Measurements from ENCODE around the gene BTG4.

BTG4 gene

GRCh38 chr11:111512296-111513239 is at the start of gene BTG4:
BTG4 (minus strand) TSS chr11:111512386; CDS start chr11:111498776, 13,610 bp downstream.
- FAIRE-seq = no peak
- no peak for DNase-seq (ENCODE audit: insufficient read length, low spot score)

GRCh38 chr11:111561791-111562325 is 49.7 kb upstream of the BTG4 start:
- FAIRE-seq (no peak), DNase-seq (ENCODE audit: insufficient read length, low spot score) (no peak)

- DNase-seq (ENCODE audit: insufficient read length, low spot score) (no peak), FAIRE-seq (no peak)
Measured at GRCh38 chr11:111561306-111561705, 49.1 kb upstream of the BTG4 start.

GRCh38 chr11:111560800-111561199 is 48.6 kb upstream of the BTG4 start:
- FAIRE-seq (no peak), DNase-seq (ENCODE audit: insufficient read length, low spot score) (no peak)

- no peak for DNase-seq (ENCODE audit: insufficient read length, low spot score)
- FAIRE-seq = no peak
Measured at GRCh38 chr11:111559800-111560464, 47.7 kb upstream of the BTG4 start.

- FAIRE-seq = no peak
- no peak for DNase-seq (ENCODE audit: insufficient read length, low spot score)
Measured at GRCh38 chr11:111557425-111558111, 45.4 kb upstream of the BTG4 start.

GRCh38 chr11:111555255-111555654 is 43.1 kb upstream of the BTG4 start:
- FAIRE-seq (no peak), DNase-seq (ENCODE audit: insufficient read length, low spot score) (no peak)

- FAIRE-seq (no peak), DNase-seq (ENCODE audit: insufficient read length, low spot score) (no peak)
Measured at GRCh38 chr11:111554532-111554931, 42.3 kb upstream of the BTG4 start.

- FAIRE-seq = no peak
- DNase-seq (ENCODE audit: insufficient read length, low spot score) = no peak
Measured at GRCh38 chr11:111550258-111550657, 38.1 kb upstream of the BTG4 start.

- no peak for FAIRE-seq
- DNase-seq (ENCODE audit: insufficient read length, low spot score) = no peak
Measured at GRCh38 chr11:111549869-111550203, 37.6 kb upstream of the BTG4 start.

GRCh38 chr11:111549196-111549868 is 37.1 kb upstream of the BTG4 start:
- DNase-seq (ENCODE audit: insufficient read length, low spot score) = no peak
- no peak for FAIRE-seq

GRCh38 chr11:111548525-111548924 is 36.3 kb upstream of the BTG4 start:
- DNase-seq (ENCODE audit: insufficient read length, low spot score) = no peak
- FAIRE-seq = no peak

GRCh38 chr11:111542606-111543275 is 30.6 kb upstream of the BTG4 start:
- FAIRE-seq = peak; percentile 60
- DNase-seq (ENCODE audit: insufficient read length, low spot score) = no peak

GRCh38 chr11:111541254-111542061 is 29.3 kb upstream of the BTG4 start:
- no peak for FAIRE-seq
- no peak for DNase-seq (ENCODE audit: insufficient read length, low spot score)

- FAIRE-seq (no peak), DNase-seq (ENCODE audit: insufficient read length, low spot score) (no peak)
Measured at GRCh38 chr11:111540937-111541253, 28.7 kb upstream of the BTG4 start.

- no peak for DNase-seq (ENCODE audit: insufficient read length, low spot score)
- no peak for FAIRE-seq
Measured at GRCh38 chr11:111540114-111540936, 28.1 kb upstream of the BTG4 start, which contains the start of gene LAYN. LAYN (plus strand) TSS chr11:111540720; CDS start chr11:111540844, 124 bp downstream.

- no peak for FAIRE-seq
Measured at GRCh38 chr11:111539426-111540113, 27.4 kb upstream of the BTG4 start.

More at GRCh38 chr11:111539426-111540113, 27.4 kb upstream of the BTG4 start:
- no peak for DNase-seq (ENCODE audit: insufficient read length, low spot score)
